ENCODE results near the gene RELN. TPM values are rescaled to one million over a fixed set of nuclear protein-coding genes. Genes with fewer than 3 reads are reported as not detected.

The RELN gene
- total RNA-seq, 4 donors from 2014 or later, result 1.8 to 47.4 (median 6.7) TPM

- DNase-seq, result no peak
- Histone ChIP-seq H3K4me1 (no peaks in the 10 kb centered on the region), H3K27ac (no peak overlapping the region), H3K9me3 (no peaks in the 10 kb centered on the region), H3K36me3 (no peaks in the 10 kb centered on the region), H3K4me3 (no peak overlapping the region), H3K27me3 (no peaks in the 10 kb centered on the region)
- intact Hi-C loops (cut with DNase I; ENCODE audit: low total_unique reads), result no loop called here
- TF ChIP-seq POLR2A (IDR thresholded peaks at IDR 0.05), result no peak
These were observed 447.5 kb downstream of the RELN start for GRCh38 chr7:103541947-103542346.

GRCh38 chr7:103541026-103541425 lies 448.4 kb downstream of the RELN start:
- H3K4me3 ChIP-seq, result no peak overlapping the region
- intact Hi-C loops (cut with DNase I; ENCODE audit: low total_unique reads), result no loop called here
- TF ChIP-seq CTCF (IDR thresholded peaks at IDR 0.05), result no peak
- TF ChIP-seq POLR2A (IDR thresholded peaks at IDR 0.05), result no peak
- no peaks in the 10 kb centered on the region for H3K36me3 ChIP-seq
- H3K27ac ChIP-seq, result no peak overlapping the region
- H3K27me3 ChIP-seq, result no peaks in the 10 kb centered on the region
- H3K4me1 ChIP-seq, result no peaks in the 10 kb centered on the region
- no peaks in the 10 kb centered on the region for H3K9me3 ChIP-seq
- DNase-seq, result peak in 1 of 2 donors; percentile 30

- Histone ChIP-seq H3K27ac (no peak overlapping the region), H3K9me3 (no peaks in the 10 kb centered on the region), H3K27me3 (no peaks in the 10 kb centered on the region), H3K4me3 (no peak overlapping the region), H3K36me3 (no peaks in the 10 kb centered on the region), H3K4me1 (no peaks in the 10 kb centered on the region)
- intact Hi-C loops (cut with DNase I; ENCODE audit: low total_unique reads), result no loop called here
- DNase-seq, result no peak
- TF ChIP-seq CTCF (IDR thresholded peaks at IDR 0.05), result no peak
These were observed 449.1 kb downstream of the RELN start for GRCh38 chr7:103540338-103540737.

- Histone ChIP-seq H3K9me3 (no peaks in the 10 kb centered on the region), H3K4me1 (no peaks in the 10 kb centered on the region), H3K27me3 (no peaks in the 10 kb centered on the region), H3K27ac (no peak overlapping the region), H3K36me3 (no peaks in the 10 kb centered on the region), H3K4me3 (no peak overlapping the region)
- intact Hi-C loops (cut with DNase I; ENCODE audit: low total_unique reads), result no loop called here
- no peak for DNase-seq
- TF ChIP-seq CTCF (IDR thresholded peaks at IDR 0.05) (no peak), POLR2A (IDR thresholded peaks at IDR 0.05) (no peak)
These were observed 449.6 kb downstream of the RELN start for GRCh38 chr7:103539875-103540274.

- Histone ChIP-seq H3K9me3 (no peaks in the 10 kb centered on the region), H3K36me3 (no peaks in the 10 kb centered on the region), H3K4me1 (no peaks in the 10 kb centered on the region), H3K4me3 (no peak overlapping the region), H3K27ac (no peak overlapping the region), H3K27me3 (no peaks in the 10 kb centered on the region)
- TF ChIP-seq POLR2A (IDR thresholded peaks at IDR 0.05) (no peak), CTCF (IDR thresholded peaks at IDR 0.05) (no peak)
- intact Hi-C loops (cut with DNase I; ENCODE audit: low total_unique reads), result no loop called here
- DNase-seq, result no peak
These were observed 450.3 kb downstream of the RELN start for GRCh38 chr7:103538964-103539709.
